HG02610 (cell line): Measurements from ENCODE around the gene AP2A2.
"Not testable (repeated sequence)": the region's sequence is repeated elsewhere in the genome, so short reads cannot be mapped to it uniquely, and the experiment has no call there.

Source experiments
- ATAC-seq: cut with Tn5 transposase; IDR thresholded peaks from one replicate; pipeline ENCODE4 v1.9.1; 2021; ENCODE audit warnings: mild to moderate bottlenecking, moderate library complexity; ENCODE audit not compliant: unreplicated experiment

The AP2A2 gene

DNA sequence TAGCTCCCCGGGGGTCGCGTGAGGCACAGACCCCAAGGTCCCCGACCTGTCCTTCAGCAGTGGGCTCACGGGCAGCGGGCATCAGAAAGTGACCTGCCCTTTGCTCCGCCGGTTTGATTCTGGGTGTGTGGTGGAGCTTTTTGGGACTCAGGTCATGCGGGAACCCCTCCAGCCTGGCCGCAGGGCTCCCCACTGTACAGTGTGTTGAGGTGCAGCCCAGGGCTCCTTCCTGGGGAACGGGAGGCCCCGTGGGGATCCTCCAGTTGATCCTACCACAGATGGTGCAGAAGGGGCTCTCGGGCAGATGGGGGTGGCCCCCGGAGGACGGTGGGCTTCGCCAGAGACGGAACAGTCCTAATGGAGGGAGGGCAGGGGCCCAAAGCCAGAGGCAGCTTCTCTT is 86.6 kb downstream of the AP2A2 start:
- ATAC-seq: no peak

DNA sequence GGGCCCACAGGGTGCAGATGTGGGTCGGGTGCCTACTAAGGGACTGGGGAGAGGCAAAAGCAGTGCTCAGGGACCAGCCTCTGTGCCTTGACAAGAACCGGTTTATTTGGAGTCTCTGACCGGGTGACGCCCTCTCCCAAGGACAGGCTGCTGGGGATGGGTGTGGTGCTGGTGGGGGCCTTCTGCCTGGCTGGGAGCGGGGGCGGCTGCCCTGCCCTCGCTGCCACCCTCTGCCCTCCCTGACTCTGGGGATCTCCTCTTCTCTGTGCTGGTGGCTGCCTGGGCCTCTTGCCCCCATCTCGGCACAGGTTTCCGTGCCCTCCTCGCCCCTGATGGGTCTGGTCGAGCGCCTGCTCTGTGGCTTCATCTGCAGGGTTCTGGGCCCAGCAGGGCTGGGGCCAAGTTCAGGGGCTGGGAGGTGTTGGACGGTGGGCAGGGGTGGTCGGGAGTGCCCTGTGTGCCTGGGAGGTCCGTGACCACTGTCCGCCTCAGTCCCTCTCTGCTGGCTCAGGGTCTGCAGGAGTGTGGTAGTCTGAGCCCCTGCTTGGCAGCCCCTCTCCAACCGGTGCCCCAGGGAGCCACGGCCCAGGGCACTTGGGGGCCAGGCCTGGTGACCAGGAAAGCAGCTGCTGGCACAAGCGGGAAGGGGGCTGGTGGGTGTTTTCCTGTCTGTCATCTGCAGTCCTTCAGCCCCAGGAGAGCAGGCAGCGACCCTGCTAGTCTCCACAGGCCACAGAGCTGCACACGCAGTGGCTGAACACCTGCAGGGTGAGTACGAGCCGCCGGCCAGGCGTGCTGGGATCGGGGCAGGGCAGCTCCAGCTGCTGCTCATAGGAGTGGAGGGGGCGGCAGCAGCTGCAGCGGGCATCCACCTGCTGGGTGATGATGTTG is 87.3 kb downstream of the AP2A2 start:
- ATAC-seq: no peak

DNA sequence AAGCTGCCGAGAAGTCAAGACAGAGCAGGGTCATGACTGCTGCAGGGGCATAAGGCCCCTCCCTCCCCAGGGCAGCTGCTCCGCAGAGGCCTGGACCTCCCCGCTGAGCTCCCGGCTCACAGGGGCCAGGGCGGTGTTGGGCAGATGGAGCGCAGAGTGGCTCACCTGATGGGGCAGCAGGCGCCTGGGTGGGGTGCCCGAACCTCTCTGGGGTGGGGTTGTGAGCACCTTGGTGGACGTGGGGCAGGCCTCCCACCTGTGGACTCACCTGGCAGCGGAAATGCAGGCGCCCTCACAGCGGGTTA is 87.9 kb downstream of the AP2A2 start:
- ATAC-seq: no peak

DNA sequence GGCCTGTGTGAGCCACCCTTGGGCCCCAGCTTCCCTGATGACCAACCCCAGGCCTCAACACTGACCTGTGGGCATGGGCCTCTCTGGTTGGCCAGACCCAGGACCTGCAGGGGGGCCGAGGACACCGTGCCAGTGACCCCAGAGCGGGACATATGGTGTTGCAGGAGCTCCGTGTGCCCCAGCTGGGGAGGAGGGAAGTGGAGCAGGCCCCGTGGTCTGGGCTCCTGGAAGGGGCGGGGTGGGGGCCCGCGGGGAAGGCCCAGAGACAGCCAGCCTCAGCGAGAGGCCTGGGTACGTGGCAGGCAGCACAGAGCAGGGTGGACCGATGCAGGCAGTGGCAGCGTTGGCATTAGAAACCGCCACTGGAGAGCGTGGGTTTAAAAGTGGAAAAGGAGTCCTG is 88.6 kb downstream of the AP2A2 start:
- ATAC-seq: no peak

DNA sequence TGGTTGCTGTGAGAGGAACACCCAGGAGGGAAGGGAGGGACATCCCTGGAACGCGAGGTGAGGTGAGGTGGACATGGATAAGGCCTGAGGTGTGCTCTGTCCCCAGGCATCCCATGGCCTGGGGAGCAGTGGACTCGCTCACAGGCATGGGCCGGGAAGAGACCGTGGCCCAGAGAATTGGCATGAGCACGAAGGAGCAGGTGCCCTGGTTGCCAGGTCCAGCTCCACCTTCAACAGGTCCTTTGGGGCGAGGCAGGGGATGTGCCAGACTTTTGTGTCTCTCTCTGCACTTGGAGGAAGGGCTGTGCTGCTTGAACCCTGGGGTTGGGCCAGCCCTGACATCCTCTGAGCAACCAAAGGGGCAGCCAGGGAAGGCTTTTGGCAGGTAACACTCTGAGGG is 89.4 kb downstream of the AP2A2 start:
- ATAC-seq: no peak

DNA sequence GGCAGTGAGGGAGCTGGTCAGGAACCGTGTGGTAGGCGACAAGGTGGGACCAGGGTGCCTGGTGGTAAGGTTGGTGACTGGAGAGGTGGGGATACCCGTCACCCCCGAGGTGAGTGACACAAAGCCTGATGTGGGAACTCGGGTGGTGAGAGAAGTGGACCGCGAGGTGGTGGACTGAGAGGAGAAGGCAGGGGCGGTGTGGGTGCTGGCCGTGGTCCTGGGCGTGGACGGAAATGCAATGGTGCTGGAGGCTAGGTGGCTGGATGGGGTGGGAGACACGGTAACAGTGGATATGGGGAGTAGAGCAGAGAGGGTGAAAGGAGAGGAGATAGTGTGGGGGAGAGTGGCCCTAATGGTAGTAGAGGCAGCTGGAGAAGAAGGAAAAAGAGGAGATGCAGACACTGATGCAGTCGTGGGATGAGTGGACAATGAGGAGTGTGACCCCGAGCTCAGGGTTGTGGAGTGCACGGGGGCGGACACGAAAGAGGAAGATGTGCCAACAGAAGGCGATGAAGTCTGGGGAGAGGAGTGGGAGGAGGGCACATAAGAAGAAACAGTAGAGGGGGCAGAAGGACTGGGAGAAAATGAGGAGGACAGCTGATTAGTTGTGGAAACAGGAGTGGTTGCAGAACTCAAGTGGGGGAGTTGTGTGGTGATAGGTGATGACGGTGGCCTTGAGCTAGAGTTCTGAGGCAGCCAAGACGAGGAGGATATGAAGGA is 90.3 kb downstream of the AP2A2 start:
- no peak for ATAC-seq

DNA sequence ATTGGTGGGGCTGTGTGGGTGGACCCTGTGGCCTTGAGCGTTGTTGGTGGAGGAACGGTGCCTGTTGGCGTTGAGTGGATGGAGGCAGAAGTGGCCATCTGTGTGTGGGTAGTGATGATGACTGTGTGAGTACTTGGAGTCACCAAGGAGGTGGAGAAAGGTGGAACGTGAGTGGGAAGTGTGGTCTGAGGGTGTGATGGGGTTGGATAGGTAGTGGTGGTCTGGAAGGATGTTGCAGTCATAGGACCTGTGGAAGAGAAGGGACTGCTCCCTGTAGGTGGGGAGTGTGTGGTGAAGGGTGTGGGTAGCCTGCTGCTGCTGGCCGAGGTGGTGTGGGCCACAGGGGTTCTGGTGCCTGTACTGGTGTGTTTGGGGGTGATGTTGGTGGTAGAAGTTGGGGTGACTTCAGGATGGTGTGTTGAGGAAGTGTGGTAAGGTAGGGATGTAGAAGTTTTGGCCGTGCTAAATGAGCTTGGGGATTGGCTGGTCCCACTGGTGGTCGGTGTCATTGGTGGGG is 91.0 kb downstream of the AP2A2 start:
- ATAC-seq: not testable (repeated sequence)

DNA sequence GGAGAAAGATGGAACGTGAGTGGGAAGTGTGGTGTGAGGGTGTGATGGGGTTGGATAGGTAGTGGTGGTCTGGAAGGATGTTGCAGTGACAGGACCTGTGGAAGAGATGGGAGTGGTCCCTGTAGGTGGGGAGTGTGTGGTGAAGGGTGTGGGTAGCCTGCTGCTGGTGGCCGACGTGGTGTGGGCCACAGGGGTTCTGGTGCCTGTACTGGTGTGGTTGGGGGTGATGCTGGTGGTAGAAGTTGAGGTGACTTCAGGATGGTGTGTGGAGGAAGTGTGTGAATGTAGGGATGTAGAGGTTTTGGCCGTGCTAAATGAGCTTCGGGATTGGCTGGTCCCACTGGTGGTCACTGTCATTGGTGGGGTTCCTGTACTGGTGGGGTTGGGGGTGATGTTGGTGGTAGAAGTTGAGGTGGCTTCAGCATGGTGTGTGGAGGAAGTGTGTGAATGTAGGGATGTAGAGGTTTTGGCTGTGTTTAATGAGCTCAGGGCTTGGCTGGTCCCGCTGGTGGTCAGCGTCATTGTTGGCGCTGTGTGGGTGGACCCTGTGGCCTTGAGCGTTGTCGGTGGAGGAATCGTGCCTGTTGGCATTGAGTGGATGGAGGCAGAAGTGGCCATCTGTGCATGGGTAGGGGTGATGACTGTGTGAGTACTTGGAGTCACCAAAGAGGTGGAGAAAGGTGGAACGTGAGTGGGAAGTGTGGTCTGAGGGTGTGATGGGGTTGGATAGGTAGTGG is 91.8 kb downstream of the AP2A2 start:
- no peak for ATAC-seq

DNA sequence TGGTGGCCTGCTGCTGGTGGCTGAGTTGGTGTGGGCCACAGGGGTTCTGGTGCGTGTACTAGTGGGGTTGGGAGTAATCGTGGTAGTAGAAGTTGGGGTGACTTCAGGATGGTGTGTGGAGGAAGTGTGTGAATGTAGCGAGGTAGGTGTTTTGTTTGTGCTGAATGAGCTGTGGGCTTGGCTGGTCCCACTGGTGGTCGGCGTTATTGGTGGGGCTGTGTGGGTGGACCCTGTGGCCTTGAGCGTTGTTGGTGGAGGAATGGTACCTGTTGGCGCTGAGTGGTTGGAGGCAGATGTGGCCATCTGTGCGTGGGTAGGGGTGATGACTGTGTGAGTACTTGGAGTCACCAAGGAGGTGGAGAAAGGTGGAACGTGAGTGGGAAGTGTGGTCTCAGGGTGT is 92.4 kb downstream of the AP2A2 start:
- no peak for ATAC-seq

DNA sequence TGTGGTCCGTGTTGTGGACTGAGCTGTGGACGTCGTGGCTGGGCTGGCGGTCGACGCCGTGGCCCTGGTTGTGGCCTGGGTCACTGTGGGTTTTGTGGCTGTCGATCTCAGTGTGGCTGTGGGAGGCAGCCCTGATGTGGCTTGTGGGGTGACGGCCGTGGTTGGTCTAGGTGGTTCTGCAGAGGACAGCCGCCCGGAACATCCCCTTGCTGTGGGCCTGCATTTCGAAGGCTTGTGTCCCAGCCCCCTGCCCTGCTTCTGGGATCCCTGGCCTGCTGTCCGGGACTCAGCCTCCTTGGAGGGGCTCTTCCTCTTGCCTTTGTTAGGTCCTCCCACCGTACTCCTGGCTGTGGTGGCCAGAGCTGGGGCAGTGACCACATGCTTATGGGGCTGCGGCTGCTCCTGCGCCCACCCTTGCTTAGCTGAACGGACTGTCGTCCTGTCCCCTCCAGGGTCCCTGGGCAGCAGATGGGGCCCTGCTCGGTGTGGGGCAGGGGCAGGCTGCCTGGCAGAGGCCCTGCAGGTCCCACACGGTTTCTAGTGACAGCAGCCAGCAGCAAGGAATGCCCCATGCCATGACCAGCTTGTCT is 93.7 kb downstream of the AP2A2 start:
- ATAC-seq: no peak

DNA sequence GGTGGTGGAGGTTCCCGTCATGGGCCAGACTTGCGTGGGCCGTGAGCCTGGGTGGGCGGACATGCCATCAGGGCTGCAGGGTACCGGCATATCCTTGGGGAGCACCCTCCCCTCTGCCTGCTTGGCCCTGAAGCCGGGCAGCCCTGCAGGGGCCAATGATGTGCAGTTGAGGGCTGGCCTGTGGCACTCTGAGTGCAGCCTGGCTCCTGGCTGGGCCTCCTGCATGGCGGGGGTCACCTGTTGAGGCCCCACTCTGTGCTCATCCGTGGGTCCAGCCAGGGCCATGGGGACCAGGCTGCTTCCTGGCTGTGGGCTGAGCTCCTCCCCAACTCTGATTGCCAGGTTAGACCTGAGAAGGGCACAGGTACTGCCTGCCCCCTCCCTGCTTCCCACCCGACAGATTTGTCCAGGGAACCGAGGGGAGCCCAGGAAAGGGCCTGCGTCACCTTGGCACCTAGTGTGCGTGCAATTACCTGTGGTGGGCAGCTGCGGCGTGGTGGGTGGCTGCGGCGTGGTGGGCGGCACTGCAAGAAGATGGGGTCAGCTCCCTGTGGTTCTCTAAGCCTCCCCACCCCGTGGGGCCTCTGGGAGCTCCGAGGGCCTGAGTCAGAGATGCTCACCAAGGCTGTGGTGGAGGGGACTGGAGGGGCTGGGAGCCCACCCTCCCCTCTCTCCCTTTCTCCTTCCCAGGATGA is 94.7 kb downstream of the AP2A2 start:
- ATAC-seq: no peak

DNA sequence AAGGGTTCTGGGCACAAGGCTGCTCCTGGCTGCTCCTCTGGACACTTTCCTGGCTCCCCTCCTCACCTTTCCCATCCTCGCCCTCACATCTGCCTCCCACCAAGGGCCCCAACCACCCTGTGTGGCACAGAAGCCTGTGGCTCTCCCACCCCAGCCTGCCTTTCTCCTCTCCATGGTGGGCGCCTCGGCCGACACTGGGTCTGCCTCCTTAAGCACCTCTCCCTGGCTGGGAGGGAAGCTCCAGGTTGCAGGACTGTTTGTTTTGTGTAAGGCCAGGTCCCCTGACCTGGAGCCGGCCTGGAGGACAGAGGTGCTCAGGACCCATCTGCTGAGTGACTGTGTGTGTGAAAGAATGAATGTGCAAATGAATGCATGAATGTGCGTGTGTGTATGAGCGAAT is 96.7 kb downstream of the AP2A2 start:
- ATAC-seq: no peak

DNA sequence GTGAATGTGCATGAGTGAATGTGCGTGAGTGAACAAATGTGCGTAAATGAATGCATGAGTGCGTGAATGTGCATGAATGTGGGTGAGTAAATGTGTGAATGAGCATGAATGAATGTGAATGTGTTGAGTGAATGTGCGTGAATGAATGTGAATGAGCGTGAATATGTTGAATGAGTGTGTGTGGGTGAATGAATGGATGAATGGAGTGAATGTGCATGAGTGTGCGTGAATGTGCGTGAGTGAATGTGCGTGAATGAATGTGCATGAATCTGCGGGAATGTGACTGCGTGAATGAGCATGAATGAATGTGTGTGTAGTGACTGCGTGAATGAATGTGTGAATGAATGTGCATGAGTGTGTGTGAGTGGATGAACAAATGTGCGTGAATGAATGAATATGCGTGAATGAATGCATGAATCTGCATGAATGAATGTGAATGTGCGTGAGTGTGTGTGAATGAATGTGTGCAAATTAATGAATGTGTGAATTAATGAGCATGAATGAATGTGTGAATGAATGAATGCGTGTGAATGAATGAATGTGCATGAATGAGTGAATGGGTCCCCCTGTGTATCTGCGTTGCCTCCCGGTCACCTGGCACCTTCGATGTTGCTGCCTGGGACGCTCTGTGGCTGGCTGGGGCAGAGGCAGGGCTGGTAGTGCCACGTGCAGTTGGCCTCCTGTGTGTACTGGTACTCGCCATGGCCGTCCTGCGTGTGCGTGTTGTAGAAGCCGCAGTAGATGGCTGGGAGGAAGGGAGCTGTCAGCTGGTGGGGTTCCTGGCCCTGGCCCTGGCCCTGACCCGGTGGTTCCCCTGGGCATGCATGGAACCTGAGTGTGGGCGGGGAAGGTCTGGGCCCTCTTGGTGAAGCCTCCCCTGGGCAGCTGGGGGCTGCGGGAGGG is 97.5 kb downstream of the AP2A2 start:
- ATAC-seq: no peak

DNA sequence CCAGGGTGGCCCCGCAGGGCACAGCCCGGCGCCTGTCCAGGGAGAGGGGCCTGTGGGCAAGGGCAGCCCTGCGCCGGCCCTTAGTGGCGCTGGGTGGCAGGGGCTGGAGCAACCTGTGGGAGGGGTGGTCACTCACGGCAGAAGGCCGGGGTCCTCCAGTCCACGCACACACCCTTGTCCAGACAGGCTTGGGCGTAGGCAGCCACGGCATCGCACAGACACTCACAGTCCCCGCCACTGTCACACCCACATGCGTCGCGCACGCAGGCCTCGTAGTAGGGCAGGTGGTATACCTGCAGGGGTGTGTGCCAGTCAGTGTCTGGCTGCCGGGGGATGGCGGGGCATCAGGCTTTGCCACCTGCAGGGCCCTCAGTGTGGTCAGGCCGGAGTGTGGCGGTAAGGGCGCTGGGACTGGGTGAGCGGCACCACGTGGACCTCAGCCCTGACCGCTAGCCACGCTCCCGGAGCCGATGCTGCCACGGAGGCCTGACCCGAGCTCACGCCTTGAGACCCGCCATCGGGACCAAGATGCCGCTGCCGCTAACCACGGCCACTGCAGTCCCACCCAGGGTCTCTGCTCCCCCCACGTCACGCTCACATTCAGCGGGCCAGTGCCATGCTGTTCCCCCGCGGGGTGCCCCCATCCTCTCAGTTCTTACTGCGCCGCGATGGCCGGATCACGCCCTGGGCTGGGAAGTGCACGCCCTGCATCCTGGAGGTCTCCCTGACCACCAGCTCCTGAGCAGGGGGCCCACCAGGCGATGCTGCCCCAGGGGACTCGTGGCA is 98.3 kb downstream of the AP2A2 start:
- no peak for ATAC-seq

DNA sequence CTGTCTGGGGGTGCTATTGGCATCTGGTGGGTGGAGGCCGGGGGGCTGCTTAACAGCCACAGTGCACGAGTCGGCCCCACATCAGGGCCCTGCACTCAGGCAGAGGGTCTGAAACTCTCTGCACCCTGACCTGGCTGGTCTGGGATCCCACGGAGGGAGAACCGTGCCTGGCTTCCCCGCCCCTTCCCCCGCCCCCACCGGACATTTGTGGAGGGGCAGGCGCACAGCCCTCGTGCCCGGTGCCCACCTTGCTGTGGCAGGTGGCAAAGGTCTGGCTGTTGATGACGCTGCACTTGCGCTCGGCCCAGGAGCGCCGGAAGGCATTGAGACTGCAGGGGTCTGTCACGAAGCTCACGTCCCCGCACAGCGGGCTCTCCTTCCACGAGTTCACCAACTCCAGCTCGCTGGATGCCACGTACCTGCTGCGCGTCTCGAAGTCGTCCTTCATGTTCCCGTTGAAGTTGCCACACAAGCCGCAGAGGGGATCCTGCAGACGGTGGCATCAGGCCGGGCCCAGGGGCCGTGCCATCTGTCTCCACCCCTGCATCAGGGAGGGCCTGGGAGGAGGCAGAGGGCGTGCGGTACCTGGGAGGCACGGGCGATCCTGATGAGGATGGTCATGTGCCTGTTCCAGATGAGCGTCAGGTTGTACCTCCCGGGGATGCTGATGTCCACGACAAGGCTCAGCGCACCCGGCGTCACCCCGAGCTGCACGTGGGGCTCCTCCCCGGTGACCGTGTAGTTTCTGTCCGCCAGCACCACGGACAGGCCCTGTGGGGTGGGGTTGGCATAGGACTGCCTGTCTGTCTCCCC is 99.1 kb downstream of the AP2A2 start:
- no peak for ATAC-seq

DNA sequence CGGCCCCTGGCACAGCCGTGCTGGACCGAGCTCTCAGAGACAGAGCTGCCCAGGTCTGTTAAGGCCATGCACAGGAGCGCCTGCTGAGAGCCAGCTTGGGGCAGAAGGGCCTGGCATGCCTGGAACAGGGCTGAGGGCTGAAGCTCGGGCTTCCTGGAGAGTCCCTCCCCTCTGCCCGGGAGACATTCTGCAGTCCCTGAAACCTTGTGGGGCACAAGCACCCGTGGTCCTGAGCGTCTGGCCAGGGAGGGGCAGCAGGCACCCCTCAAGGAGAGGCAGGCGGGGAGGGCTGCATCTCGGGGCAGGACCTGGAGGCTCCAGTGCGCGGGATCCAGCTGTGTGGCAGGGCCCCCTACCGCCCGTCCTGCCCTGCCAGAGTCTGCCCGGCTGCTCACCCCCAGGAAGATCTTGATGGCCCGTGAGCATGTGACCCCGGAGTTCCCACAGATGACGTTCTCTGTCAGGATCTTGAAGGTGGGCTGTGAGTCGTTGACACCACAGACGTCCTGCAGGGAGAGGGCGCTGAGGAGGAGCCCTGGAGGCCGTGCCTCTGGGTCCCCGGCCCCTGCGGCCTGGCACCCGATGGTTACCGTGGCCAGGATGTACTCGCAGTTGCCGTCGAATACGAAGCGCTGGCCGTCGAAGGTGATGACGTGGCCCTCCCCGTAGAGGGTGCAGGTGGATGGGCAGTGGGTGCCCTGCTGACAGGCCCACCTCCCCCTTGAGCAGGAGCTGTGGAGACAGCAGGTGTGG is 99.9 kb downstream of the AP2A2 start:
- ATAC-seq: no peak

DNA sequence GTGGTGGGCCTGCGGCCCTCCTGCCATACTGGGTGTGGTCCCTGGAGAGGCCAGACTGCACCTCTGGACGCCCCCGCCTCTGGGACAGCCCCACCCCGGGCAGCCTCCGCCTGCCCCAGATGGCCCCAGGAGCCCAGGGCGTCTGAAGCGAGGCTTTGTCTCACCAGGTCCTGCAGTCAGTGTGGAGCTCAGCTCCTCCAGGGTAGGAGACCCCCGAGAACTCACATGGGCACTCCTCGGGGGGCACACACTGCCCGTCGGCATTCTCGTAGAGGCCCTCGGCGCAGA is 100.4 kb downstream of the AP2A2 start:
- ATAC-seq: no peak
